Measurements from ENCODE around the gene KCNJ13. TPM values are rescaled to one million over a fixed set of nuclear protein-coding genes. Genes with fewer than 3 reads are reported as not detected.

The KCNJ13 gene
- 3.8 TPM for total RNA-seq

GRCh38 chr2:232776435-232776834, at the start of gene KCNJ13:
KCNJ13 (minus strand) TSS chr2:232776565; CDS start chr2:232771362, 5,203 bp downstream.

Small RNA genes lying within 50 kb of the gene (small RNA-seq; reads per million reads assigned to genes)
- gene RNU6-107P (ENCODE audit: low replicate concordance) = not detected

Other genes with a start within 250 kb of the KCNJ13 start
- gene CHRNG, start 236.9 kb downstream of the KCNJ13 start, total RNA-seq = not detected
- 14.1 TPM for gene TIGD1, start 226.0 kb downstream of the KCNJ13 start, total RNA-seq
- 54.8 TPM for gene EIF4E2, start 225.9 kb downstream of the KCNJ13 start, total RNA-seq
- gene EFHD1, start 143.0 kb downstream of the KCNJ13 start, total RNA-seq = 0.63 TPM
- 172 TPM for gene GIGYF2, start 79.2 kb downstream of the KCNJ13 start, total RNA-seq
- 2.8 TPM for gene SNORC, start 93.7 kb upstream of the KCNJ13 start, total RNA-seq
- gene NGEF, start 236.7 kb upstream of the KCNJ13 start, total RNA-seq = 33.5 TPM